ENCODE data around the gene SPPL3.
"Not testable (repeated sequence)": the region's sequence is repeated elsewhere in the genome, so short reads cannot be mapped to it uniquely, and the experiment has no call there.

The SPPL3 gene

GRCh38 chr12:120903412-120904196 is 554 bp downstream of the SPPL3 start:
- H3K4me3 ChIP-seq (ENCODE audit: low read length), result peak overlapping the region; percentile 86
- no peak for TF ChIP-seq CTCF (conservative IDR thresholded peaks at IDR 0.05; ENCODE audit: low read length)
- DNase-seq (ENCODE audit: low read depth), result peak; percentile 12

- TF ChIP-seq CTCF (conservative IDR thresholded peaks at IDR 0.05; ENCODE audit: low read length), result no peak
- H3K4me3 ChIP-seq (ENCODE audit: low read length), result peak overlapping the region; percentile 86
- DNase-seq (ENCODE audit: low read depth), result no peak
These were observed 1.2 kb downstream of the SPPL3 start for GRCh38 chr12:120902846-120903411.

GRCh38 chr12:120901818-120902217 is 2.3 kb downstream of the SPPL3 start:
- no peak overlapping the region for H3K4me3 ChIP-seq (ENCODE audit: low read length)
- TF ChIP-seq CTCF (conservative IDR thresholded peaks at IDR 0.05; ENCODE audit: low read length), result no peak
- no peak for DNase-seq (ENCODE audit: low read depth)

- not testable (repeated sequence) for H3K4me3 ChIP-seq (ENCODE audit: low read length); DNase-seq (ENCODE audit: low read depth)
These were observed 3.1 kb downstream of the SPPL3 start for GRCh38 chr12:120901101-120901500.

GRCh38 chr12:120895532-120895931 is 8.6 kb downstream of the SPPL3 start:
- no peak for DNase-seq (ENCODE audit: low read depth)
- no peak for TF ChIP-seq CTCF (conservative IDR thresholded peaks at IDR 0.05; ENCODE audit: low read length)
- no peak overlapping the region for H3K4me3 ChIP-seq (ENCODE audit: low read length)

GRCh38 chr12:120892265-120892664 is 11.9 kb downstream of the SPPL3 start:
- TF ChIP-seq CTCF (conservative IDR thresholded peaks at IDR 0.05; ENCODE audit: low read length), result no peak
- DNase-seq (ENCODE audit: low read depth), result no peak
- no peak overlapping the region for H3K4me3 ChIP-seq (ENCODE audit: low read length)

GRCh38 chr12:120890963-120891362 is 13.2 kb downstream of the SPPL3 start:
- no peak for DNase-seq (ENCODE audit: low read depth)
- TF ChIP-seq CTCF (conservative IDR thresholded peaks at IDR 0.05; ENCODE audit: low read length), result no peak
- H3K4me3 ChIP-seq (ENCODE audit: low read length), result no peak overlapping the region

Data from AG10803 (cell line).